NCI-H2029 (cell line): ENCODE measurements around the gene RUNX3.
"Not testable (repeated sequence)": the region's sequence is repeated elsewhere in the genome, so short reads cannot be mapped to it uniquely, and the experiment has no call there.

Source experiments
- DNase-seq: peaks from one replicate; lab custom pipeline; 2025; lab: John Stamatoyannopoulos, UW

The RUNX3 gene

GRCh38 chr1:24913616-24914225 is 16.4 kb downstream of the RUNX3 start:
- DNase-seq: no peak

- no peak for DNase-seq
Measured at GRCh38 chr1:24913274-24913604, 16.8 kb downstream of the RUNX3 start.

- DNase-seq: no peak
Measured at GRCh38 chr1:24912376-24913273, 17.5 kb downstream of the RUNX3 start.

GRCh38 chr1:24911651-24912155 is 18.4 kb downstream of the RUNX3 start:
- no peak for DNase-seq

GRCh38 chr1:24910751-24911650 is 19.1 kb downstream of the RUNX3 start:
- no peak for DNase-seq

- DNase-seq: no peak
Measured at GRCh38 chr1:24910210-24910609, 19.9 kb downstream of the RUNX3 start.

GRCh38 chr1:24909388-24909898 is 20.6 kb downstream of the RUNX3 start:
- no peak for DNase-seq

- DNase-seq: no peak
Measured at GRCh38 chr1:24908591-24909259, 21.4 kb downstream of the RUNX3 start.

- DNase-seq: not testable (repeated sequence)
Measured at GRCh38 chr1:24907587-24908294, 22.3 kb downstream of the RUNX3 start.

- no peak for DNase-seq
Measured at GRCh38 chr1:24906760-24907490, 23.2 kb downstream of the RUNX3 start.

- DNase-seq: no peak
Measured at GRCh38 chr1:24905979-24906720, 23.9 kb downstream of the RUNX3 start.

- no peak for DNase-seq
Measured at GRCh38 chr1:24905355-24905978, 24.6 kb downstream of the RUNX3 start.

- no peak for DNase-seq
Measured at GRCh38 chr1:24904731-24905354, 25.2 kb downstream of the RUNX3 start.

GRCh38 chr1:24903955-24904730 is 25.9 kb downstream of the RUNX3 start:
- no peak for DNase-seq

- no peak for DNase-seq
Measured at GRCh38 chr1:24903560-24903954, 26.5 kb downstream of the RUNX3 start.

- no peak for DNase-seq
Measured at GRCh38 chr1:24903011-24903461, 27.0 kb downstream of the RUNX3 start.

- DNase-seq: no peak
Measured at GRCh38 chr1:24902471-24902891, 27.6 kb downstream of the RUNX3 start.
